AG04450 (cell line): ENCODE results near the gene ABHD12. TPM values are rescaled to one million over a fixed set of nuclear protein-coding genes. Genes with fewer than 3 reads are reported as not detected.

Experiments used
- CTCF ChIA-PET: fragments of 300-600, 350-600 bp; formaldehyde crosslinking; extraction: SDS; loops from one replicate; lab custom pipeline; 2022; ENCODE audit warnings: antibody characterized with exemption, inconsistent platforms; lab: Charles Lee
- POLR2A ChIA-PET: fragments of 350-600 bp; formaldehyde crosslinking; extraction: SDS; loops from one replicate; lab custom pipeline; 2021; ENCODE audit warnings: antibody characterized with exemption, inconsistent platforms; lab: Yijun Ruan, JAX
- DNase-seq: peaks from one replicate; pipeline ENCODE4 v3.0.0-alpha.2; 2011; ENCODE audit warnings: low read depth, low spot score
- H3K27ac ChIP-seq: one replicate; pipeline ENCODE4 v1.5.1; 2012; ENCODE audit warnings: low read depth, low read length, control low read depth
- H3K27me3 ChIP-seq: one replicate; pipeline ENCODE4 v1.6.0; 2012; ENCODE audit warnings: low read length; ENCODE audit not compliant: control insufficient read depth, insufficient read depth
- H3K4me3 ChIP-seq: 2 replicates; pipeline ENCODE4 v1.5.1; 2011; ENCODE audit warnings: mild to moderate bottlenecking, low read depth, low read length, control low read depth
- H3K9me3 ChIP-seq: 2 replicates; pipeline ENCODE4 v1.5.1; 2012; ENCODE audit warnings: low read length; ENCODE audit not compliant: control insufficient read depth, insufficient read depth
- polyA plus RNA-seq: library from polyadenylated mRNA; depleted of rRNA; stranded (reverse); fragments of >200 nt; gene quantifications from 2 replicates; pipeline ENCODE4 v1.2.3, GENCODE V29; 2011
- TF ChIP-seq, protein P1 (sequence below): IDR thresholded peaks from 2 replicates; pipeline ENCODE4 v1.5.1; 2011; ENCODE audit warnings: low read depth, low read length, control low read depth, inconsistent platforms

Gene ABHD12
- polyA plus RNA-seq, 1 experiment = 33.6 TPM

DNA sequence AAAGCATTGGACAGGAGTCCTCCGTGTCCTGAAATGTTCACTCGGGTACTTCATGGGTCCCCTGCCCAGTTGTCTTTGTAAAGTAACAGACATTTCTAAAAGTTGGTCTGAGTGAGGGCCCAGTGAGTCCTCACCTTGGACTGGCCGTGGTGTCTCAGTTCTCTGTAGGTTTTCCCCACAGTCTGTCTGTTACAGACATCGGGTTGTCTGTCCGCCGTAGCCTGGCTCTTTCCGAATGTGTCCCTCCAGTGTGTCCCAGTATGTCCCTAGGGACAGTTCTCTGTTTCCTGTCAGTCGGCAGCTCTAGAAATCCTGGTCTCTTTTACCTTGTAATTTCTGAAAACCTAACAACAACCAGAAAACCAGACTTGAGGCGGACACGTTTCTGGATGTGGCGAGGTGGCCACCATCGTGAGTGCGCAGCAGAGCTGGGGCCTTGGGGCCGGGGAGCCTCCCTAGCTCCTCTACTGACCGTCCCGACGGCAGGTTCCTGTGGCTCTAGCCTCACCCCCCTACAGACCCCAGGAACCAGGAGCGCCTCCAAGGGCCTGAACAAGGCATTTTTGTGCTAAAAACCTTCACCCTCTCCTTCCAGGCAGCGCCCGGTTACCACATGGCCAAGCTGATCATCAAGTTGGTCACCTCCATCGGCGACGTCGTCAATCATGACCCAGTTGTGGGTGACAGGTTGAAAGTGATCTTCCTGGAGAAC lies 100.6 kb downstream of the ABHD12 start:
- ChIA-PET POLR2A (no interaction called here), CTCF (interaction anchor here (2.3 kb wide), 1 partner anchor 109 kb away, joined by 11 read pairs; no protein-coding TSS in a partner anchor)
- no peak overlapping the region for H3K4me3 ChIP-seq
- no peaks in the 10 kb centered on the region; the same call in 1 of the 2 replicates for H3K9me3 ChIP-seq
- TF ChIP-seq, protein P1, sequence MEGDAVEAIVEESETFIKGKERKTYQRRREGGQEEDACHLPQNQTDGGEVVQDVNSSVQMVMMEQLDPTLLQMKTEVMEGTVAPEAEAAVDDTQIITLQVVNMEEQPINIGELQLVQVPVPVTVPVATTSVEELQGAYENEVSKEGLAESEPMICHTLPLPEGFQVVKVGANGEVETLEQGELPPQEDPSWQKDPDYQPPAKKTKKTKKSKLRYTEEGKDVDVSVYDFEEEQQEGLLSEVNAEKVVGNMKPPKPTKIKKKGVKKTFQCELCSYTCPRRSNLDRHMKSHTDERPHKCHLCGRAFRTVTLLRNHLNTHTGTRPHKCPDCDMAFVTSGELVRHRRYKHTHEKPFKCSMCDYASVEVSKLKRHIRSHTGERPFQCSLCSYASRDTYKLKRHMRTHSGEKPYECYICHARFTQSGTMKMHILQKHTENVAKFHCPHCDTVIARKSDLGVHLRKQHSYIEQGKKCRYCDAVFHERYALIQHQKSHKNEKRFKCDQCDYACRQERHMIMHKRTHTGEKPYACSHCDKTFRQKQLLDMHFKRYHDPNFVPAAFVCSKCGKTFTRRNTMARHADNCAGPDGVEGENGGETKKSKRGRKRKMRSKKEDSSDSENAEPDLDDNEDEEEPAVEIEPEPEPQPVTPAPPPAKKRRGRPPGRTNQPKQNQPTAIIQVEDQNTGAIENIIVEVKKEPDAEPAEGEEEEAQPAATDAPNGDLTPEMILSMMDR = no peak
- H3K27ac ChIP-seq = no peak overlapping the region
- H3K27me3 ChIP-seq = no peaks in the 10 kb centered on the region
- no peak for DNase-seq

DNA sequence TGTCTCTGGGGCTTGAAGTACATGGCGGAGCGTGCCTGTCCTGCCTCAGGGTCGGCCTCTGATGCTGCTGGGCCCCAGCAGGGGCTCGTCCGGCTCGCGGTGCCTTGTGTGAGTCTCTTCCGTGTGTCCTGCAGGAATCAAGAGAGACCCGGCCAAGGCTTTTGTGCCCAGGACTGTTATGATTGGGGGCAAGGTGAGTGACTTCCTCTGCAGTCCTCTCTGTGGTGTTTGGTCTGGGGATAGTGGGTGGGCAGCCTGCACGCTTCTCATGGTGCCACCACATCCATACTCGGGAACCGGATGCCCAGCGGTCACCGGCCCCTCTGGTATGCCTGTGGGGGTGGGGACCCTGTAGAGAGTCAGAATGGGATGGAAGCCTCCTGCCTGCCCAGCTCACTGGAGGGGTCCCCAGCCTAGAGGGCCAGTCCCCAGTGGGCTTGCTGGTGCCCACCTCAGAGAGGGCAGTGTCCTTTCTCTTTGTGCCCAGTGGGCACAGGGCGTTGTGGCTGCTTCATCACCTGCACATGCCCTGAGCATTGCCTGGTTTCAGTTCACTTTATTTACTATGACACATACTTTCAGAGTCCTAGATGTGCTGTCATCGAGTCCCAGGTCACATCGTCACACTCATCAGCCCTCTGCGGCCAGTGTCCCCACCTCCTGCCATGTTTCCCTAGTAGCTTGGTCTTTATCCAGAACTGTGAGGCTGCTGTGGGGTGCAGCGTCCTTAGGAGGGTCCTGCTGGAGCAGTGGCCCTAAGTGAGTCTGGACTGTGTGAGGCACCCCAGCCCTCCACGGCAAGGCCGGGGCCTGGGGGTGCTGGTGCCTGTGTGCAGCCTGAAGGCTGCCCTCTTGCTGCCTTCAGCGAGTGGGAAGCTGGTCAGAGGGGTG lies 102.1 kb downstream of the ABHD12 start:
- H3K9me3 ChIP-seq = no peaks in the 10 kb centered on the region; the same call in 1 of the 2 replicates
- no peak overlapping the region for H3K27ac ChIP-seq
- no peak overlapping the region for H3K4me3 ChIP-seq
- POLR2A ChIA-PET = interaction anchor here (0.6 kb wide), 1 partner anchor 1658 kb away, joined by 3 read pairs; no protein-coding TSS in a partner anchor
- no peaks in the 10 kb centered on the region for H3K27me3 ChIP-seq
- no peak for DNase-seq
- TF ChIP-seq, protein P1 = no peak
- CTCF ChIA-PET = interaction anchor here (2.3 kb wide), 1 partner anchor 110 kb away, joined by 11 read pairs; no protein-coding TSS in a partner anchor

DNA sequence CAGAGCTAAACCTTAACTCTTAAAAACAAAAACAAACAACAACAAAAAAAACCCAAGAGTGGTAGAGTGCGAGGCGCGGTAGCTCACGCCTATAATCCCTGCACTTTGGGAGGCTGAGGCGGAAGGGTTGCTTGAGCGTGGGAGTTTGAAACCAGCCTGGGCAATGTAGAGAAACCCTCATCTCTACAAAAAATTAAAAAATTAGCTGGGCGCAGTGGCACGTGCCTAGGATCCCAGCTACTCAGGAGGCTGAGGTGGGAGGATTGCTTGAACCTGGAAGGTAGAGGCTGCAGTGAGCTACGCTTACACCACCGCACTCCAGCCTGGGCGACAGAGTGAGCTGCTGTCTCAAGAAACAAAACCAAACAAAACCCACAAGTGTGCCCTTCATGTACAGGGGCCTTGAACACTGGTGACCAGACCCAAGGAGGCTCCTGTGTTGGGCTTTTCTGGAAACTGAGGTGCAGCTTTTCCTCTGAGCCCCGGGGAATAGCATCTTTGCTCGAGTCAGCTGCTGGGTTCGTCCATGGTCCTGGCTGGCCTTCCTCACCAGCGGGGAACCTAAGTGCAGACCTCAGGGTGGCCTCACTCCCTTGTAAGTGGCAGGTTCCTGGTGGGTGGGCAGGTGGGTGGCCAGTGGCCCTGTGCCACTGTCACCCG lies 102.9 kb downstream of the ABHD12 start:
- no peak for DNase-seq
- no peak overlapping the region for H3K27ac ChIP-seq
- TF ChIP-seq, protein P1 = no peak
- no peaks in the 10 kb centered on the region for H3K27me3 ChIP-seq
- CTCF ChIA-PET = interaction anchor here (2.3 kb wide), 1 partner anchor 111 kb away, joined by 11 read pairs; no protein-coding TSS in a partner anchor
- no peaks in the 10 kb centered on the region; the same call in 1 of the 2 replicates for H3K9me3 ChIP-seq
- POLR2A ChIA-PET = interaction anchor here (0.6 kb wide), 1 partner anchor 1657 kb away, joined by 3 read pairs; no protein-coding TSS in a partner anchor
- H3K4me3 ChIP-seq = no peak overlapping the region

DNA sequence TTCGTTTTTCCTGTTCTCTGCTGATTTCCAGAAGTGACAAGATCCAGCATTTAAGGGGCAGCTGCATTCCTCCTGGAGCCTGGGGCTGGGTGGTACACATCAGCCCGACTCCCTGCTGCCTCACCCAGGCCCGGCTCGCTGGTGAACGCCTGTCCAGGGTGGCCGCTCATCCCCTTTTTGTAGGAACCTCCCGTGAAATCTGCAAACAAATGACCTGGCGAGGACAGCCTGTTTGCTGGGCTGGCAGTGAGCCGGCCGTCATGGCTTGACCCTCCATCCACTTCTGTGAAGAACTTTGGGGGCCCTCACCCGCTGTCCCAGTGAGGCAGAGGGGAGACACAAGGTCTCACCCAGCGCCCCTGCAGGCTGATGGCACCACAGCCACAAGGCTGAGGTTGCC lies 103.7 kb downstream of the ABHD12 start:
- Histone ChIP-seq H3K27ac (no peak overlapping the region), H3K4me3 (no peak overlapping the region), H3K9me3 (no peaks in the 10 kb centered on the region; the same call in 1 of the 2 replicates), H3K27me3 (no peaks in the 10 kb centered on the region)
- ChIA-PET CTCF (no interaction called here), POLR2A (no interaction called here)
- no peak for DNase-seq
- TF ChIP-seq, protein P1 = no peak
